HG02763 (cell line): ENCODE data around the gene EFHD1.
"Not testable (repeated sequence)": the region's sequence is repeated elsewhere in the genome, so short reads cannot be mapped to it uniquely, and the experiment has no call there.

Experiments
- ATAC-seq: cut with Tn5 transposase; IDR thresholded peaks from one replicate; pipeline ENCODE4 v1.9.1; 2021; ENCODE audit warnings: mild to moderate bottlenecking, moderate library complexity; ENCODE audit not compliant: unreplicated experiment

EFHD1 gene

GRCh38 chr2:232645061-232645460 is 11.7 kb downstream of the EFHD1 start:
- no peak for ATAC-seq

DNA sequence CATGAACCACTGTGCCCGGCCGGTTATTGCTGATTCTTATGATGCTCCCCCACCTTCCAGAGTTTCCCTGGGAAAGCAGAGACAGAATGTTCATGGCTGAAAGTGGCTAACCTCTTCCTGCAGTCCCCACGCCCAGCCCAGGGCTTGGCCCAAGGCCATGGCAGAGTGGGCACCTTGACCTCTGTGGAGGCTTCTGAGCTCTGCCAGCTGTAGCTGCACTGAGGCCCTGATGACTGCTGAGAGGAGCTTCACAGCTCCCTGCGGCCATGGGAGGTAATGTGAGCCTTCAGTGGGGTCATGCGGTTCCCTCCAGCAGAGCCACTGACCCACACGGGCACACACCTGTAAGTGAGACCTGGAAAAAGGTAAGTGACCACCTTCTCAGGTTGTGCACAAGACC is 13.3 kb downstream of the EFHD1 start:
- ATAC-seq = no peak

DNA sequence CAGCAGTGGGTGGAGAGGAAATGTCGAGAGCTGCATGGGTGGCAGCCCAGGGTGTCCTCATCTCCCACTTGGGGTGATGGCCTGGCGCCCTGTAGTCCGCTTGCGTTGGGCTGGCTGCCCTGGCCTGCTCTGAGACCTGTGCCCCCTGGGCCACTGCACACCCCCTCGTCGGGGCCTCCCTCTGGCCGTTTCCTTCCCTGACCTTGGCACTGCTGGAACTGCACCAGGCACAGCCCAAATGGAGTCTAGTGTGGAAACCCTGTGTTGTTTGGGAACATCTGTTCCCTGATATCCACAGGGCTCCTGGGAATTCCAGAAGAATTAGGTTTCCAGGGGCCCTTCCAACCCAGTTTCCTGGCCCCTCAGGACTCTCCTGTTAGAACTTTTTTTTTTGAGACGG is 13.9 kb downstream of the EFHD1 start:
- ATAC-seq = no peak

DNA sequence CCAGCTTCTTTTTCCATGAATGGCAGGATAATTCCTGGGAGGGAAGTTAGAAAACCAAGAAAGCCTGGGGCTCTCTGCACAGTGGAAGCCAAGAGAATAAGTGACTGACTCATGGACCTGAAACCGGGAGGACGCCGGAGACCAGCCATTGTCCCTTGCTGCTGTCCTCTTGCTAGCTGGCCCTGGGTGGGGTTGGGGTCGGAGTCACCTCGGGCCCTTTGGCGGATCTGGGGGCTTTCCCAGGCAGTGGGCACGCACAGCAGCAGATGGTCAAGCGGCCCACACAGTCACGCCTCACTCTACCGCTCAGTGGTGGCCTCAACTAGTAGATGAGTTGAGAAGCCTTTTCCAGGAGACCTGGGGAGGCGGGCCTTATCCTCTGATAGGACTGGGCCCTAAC is 15.6 kb downstream of the EFHD1 start:
- ATAC-seq = no peak

- ATAC-seq = no peak
Observed at GRCh38 chr2:232652505-232652851, 19.1 kb downstream of the EFHD1 start.

- ATAC-seq = no peak
Observed at GRCh38 chr2:232653441-232653840, 20.0 kb downstream of the EFHD1 start.

DNA sequence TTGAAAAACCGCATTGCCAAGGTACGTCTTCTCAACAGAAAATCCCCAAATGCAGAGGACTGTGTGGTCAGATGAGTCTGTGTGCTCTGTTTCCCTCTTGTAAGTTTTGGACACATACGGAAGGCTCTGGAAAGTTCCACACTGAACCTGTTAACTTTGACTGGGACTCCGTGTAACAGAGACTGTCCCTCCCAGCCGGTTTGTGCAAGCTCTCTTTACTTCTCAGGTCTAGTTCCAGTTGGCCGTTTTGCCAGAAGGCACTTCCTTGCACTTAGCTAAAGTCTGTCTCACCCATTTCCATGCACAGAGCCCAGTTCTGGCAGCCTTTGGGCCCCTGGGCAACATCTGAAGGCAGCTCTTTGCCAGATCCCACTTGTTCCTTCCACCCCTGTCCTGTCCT is 22.0 kb downstream of the EFHD1 start:
- ATAC-seq = no peak

DNA sequence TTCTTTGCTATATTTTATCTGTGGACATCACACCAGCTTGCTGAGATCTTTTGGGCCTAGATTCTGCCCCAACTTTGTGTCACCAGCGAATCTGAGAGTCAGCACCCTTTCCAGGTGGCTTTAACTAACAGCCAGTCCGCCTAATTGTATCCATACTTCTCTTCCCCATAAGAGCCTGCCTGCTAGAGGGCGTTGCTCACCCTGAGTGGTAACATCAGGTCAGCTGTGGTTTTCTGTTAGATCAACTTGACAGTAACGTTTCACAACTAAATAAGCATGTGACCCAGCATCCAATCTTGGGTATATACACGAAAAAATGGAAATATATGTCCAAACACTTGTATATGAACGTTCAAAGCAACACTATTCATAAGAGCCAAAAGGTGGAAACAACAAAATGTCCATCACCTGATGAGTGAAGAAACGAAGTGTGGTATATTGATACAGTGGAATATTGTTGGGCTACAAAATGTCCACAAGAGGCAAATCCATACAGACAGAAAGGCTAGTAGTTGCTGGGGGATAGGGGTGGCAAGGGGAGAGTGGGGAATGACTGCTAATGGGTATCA is 24.9 kb downstream of the EFHD1 start:
- ATAC-seq = no peak

DNA sequence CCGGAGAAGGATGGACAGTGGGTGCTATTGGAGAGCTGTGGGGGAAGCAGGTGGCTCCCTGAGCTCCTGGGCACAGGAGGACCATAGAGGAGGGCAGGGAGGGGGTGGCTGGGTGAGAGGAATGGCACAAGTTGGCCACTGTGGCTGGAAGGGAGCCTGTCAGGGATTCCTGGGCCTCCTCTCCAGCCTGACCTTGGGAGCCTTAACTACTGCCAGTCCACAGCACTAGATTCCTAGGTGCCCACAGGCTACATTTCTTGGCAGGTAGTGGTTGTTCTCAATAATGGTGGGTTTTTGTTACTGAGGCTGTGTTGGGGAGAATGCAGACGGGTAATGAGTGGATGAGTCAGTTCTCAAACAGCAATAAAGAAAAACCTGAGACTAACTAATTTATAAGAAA is 26.0 kb downstream of the EFHD1 start:
- no peak for ATAC-seq

DNA sequence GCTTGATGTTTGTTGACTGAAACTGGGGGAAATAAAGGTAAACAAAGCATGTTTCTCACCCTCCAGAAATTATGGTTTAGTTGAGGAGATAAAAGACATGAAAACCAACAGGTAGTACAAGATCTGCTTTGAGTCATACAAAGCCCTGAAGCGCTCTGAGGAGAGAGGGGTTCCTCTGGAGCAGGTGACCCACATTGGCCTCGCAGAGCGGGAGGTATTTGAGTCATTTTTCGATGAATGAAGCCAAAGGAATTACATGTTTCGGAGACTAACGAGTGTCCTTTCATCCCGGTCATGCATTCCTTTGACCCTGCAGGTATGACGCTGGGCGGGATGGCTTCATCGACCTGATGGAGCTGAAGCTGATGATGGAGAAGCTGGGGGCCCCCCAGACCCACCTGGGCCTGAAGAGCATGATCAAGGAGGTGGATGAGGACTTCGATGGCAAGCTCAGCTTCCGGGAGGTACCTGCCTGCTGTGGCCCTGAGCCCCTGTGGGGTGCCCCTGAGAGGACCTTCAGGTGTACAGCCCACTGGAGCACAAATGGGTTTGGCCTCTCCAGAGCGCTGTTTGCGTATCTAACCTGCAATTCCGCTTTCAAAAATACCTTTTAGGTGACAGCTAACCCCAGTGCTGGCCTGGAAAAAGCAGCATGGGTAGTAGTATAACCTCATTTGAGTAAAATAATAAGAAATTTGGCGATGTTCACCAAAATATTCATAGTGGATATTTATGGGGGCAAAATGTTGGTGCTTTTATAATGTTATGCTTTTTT is 29.3 kb downstream of the EFHD1 start:
- no peak for ATAC-seq

DNA sequence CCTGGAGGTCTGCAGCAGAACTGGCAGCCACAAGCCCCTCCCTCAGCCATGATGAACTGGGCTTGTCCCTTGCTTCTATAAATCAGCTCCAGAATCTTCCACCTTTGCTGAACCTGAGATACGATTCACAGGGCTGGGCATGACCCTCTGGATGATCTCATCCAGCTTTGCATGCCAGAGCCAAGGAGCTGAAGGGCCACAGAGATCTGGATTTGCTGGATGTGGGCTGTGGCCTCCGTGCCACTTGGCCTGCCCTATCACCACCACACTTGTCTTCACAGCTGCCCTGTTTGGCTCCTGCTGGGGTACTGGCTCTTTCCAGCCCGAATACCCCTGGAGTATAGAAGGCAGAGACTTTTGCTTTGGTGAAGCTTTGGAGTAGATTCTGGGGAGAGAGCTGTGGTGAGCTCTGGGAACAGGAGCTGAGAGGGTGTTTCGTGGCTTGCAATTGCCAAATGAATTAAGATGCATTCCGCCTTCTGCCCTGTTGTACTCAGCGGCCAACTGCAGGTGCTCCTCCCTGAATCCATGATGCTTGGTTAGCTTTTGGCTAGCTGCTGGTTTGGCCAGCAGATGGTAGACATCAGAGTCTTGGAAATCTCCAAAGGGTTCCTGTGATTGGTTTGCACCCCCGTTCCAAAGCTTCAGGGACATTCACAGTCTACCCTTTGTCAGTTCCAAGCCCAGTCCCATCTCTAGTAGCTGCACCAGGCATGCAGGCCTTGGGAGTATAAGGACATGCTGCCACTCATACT is 32.8 kb downstream of the EFHD1 start:
- ATAC-seq = no peak

- no peak for ATAC-seq
Observed at GRCh38 chr2:232667989-232668583, 34.7 kb downstream of the EFHD1 start.

GRCh38 chr2:232668805-232669444 is 35.5 kb downstream of the EFHD1 start:
- ATAC-seq = no peak

- no peak for ATAC-seq
Observed at GRCh38 chr2:232672588-232672987, 39.2 kb downstream of the EFHD1 start.

DNA sequence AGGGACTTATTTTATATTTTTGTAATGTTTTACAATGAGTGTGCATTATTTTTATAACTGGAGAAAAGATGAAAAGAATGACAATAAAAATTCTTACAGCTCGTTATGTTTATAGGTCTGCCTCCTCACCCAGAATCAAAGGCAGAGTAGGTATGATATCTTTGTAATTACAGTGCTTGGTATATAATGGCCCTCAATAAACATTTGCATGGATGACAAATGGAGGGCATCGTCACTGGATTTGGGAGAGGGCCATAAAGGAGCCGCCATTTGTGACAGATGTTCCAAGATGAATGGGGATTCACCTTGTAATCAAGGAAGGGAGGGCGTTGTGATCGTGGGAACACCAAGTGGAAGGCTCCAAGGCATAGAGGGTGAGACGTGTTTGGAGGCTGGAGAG is 41.1 kb downstream of the EFHD1 start:
- ATAC-seq = no peak

- ATAC-seq = no peak
Observed at GRCh38 chr2:232675381-232675780, 42.0 kb downstream of the EFHD1 start.

GRCh38 chr2:232680006-232680405 is 46.6 kb downstream of the EFHD1 start:
- no peak for ATAC-seq

GRCh38 chr2:232681527-232681926 is 48.1 kb downstream of the EFHD1 start:
- ATAC-seq = no peak

GRCh38 chr2:232683368-232683767 is 50.0 kb downstream of the EFHD1 start:
- no peak for ATAC-seq

GRCh38 chr2:232685391-232685790 is 52.0 kb downstream of the EFHD1 start:
- not testable (repeated sequence) for ATAC-seq
